SK-N-SH (cell line): ENCODE data around the gene SNCA. TPM values are rescaled to one million over a fixed set of nuclear protein-coding genes. Genes with fewer than 3 reads are reported as not detected.

Experiments
- CTCF ChIA-PET: fragments of 300-600, 350-600 bp; formaldehyde crosslinking; extraction: SDS; loops from one replicate; lab custom pipeline; 2021; lab: Yijun Ruan, JAX
- POLR2A ChIA-PET: fragments of 350-600 bp; sonication (Branson Sonifier 250); formaldehyde crosslinking; extraction: SDS; loops from one replicate; lab custom pipeline; 2020; ENCODE audit warnings: antibody characterized with exemption, inconsistent platforms; lab: Yijun Ruan, JAX
- DNase-seq: peaks from one replicate; pipeline ENCODE4 v3.0.0; 2012
- H2AFZ ChIP-seq: fragments of 200-600 bp; sonication (generic); 2 replicates; pipeline ENCODE4 v1.8.1; 2016; ENCODE audit warnings: antibody characterized with exemption, mild to moderate bottlenecking, low read depth
- H3F3A ChIP-seq: fragments of 200-600 bp; sonication (generic); replicated peaks from 2 replicates; pipeline ENCODE3; 2016; ENCODE audit warnings: antibody characterized with exemption, mild to moderate bottlenecking; ENCODE audit not compliant: insufficient read depth
- H3K27ac ChIP-seq, 2 experiments: fragments of 200-500 bp in 1 of 2; fragments of 200-600 bp in 1 of 2; sonication (Bioruptor generic) in 1 of 2; sonication (generic), shearing (Covaris generic) in 1 of 2; 2 replicates each; pipeline versions ENCODE4 v1.5.1 to v1.6.1; 2014 to 2016; ENCODE audit warnings: low read depth in 2 of 2, inconsistent platforms in 1 of 2, low read length in 1 of 2, mild to moderate bottlenecking in 1 of 2, mixed read lengths in 1 of 2
- H3K27me3 ChIP-seq: fragments of 200-600 bp; sonication (generic), shearing (Covaris generic); 2 replicates; pipeline ENCODE4 v1.6.1; 2016; ENCODE audit warnings: mixed run types; ENCODE audit not compliant: insufficient read depth
- H3K36me3 ChIP-seq, 2 experiments: fragments of 200-500 bp in 1 of 2; fragments of 200-600 bp in 1 of 2; sonication (Bioruptor generic) in 1 of 2; sonication (generic) in 1 of 2; replicated peaks in 1 of 2; 2 replicates each; pipeline versions ENCODE3 to v1.5.1; 2014 to 2016; ENCODE audit warnings: low read length in 1 of 2, mild to moderate bottlenecking in 1 of 2; ENCODE audit not compliant: insufficient read depth in 2 of 2, control insufficient read depth in 1 of 2
- H3K4me1 ChIP-seq, 2 experiments: fragments of 200-500 bp in 1 of 2; fragments of 200-600 bp in 1 of 2; sonication (Bioruptor generic) in 1 of 2; sonication (generic), shearing (Covaris generic) in 1 of 2; 2 replicates each; pipeline versions ENCODE4 v1.5.1 to v1.6.1; 2014 to 2016; ENCODE audit warnings: low read depth in 1 of 2, low read length in 1 of 2, mixed run types in 1 of 2; ENCODE audit not compliant: insufficient read depth in 2 of 2, control insufficient read depth in 1 of 2
- H3K4me2 ChIP-seq: fragments of 200-600 bp; sonication (generic), shearing (Covaris generic); 2 replicates; pipeline ENCODE4 v1.6.1; 2017; ENCODE audit warnings: mixed run types
- H3K4me3 ChIP-seq, 2 experiments: fragments of 200-500 bp in 1 of 2; fragments of 200-600 bp in 1 of 2; sonication (Bioruptor generic) in 1 of 2; sonication (generic), shearing (Covaris generic) in 1 of 2; 2 replicates each; pipeline versions ENCODE4 v1.5.1 to v1.8.1; 2014 to 2016; ENCODE audit warnings: low read depth in 2 of 2, inconsistent platforms in 1 of 2, low read length in 1 of 2, mild to moderate bottlenecking in 1 of 2, mixed read lengths in 1 of 2, moderate library complexity in 1 of 2
- H3K79me2 ChIP-seq: fragments of 200-600 bp; sonication (generic); 2 replicates; pipeline ENCODE4 v1.8.1; 2017; ENCODE audit warnings: mild to moderate bottlenecking; ENCODE audit not compliant: insufficient read depth
- H3K9ac ChIP-seq: fragments of 200-600 bp; sonication (generic); 2 replicates; pipeline ENCODE4 v1.6.1; 2017; ENCODE audit warnings: mixed run types
- H3K9me2 ChIP-seq: fragments of 200-600 bp; sonication (generic); 2 replicates; pipeline ENCODE4 v1.6.1; 2017; ENCODE audit warnings: mixed run types
- H3K9me3 ChIP-seq: fragments of 200-600 bp; sonication (generic); 2 replicates; pipeline ENCODE4 v1.6.1; 2017; ENCODE audit warnings: mixed run types, mild to moderate bottlenecking, moderate library complexity
- H4K20me1 ChIP-seq: fragments of 200-600 bp; sonication (generic); 2 replicates; pipeline ENCODE4 v1.6.1; 2017; ENCODE audit warnings: mild to moderate bottlenecking, mixed run types; ENCODE audit not compliant: insufficient read depth
- CHD2 ChIP-seq: fragments of 150-350 bp; IDR thresholded peaks from 2 replicates; pipeline ENCODE4 v1.6.1; 2018; ENCODE audit warnings: low read length; ENCODE audit not compliant: partially characterized antibody
- CTCF ChIP-seq: fragments of 200-600 bp; sonication (generic); IDR thresholded peaks from 2 replicates; pipeline ENCODE4 v1.6.1; 2017; ENCODE audit warnings: antibody characterized with exemption, mild to moderate bottlenecking, moderate library complexity
- ELF1 ChIP-seq: IDR thresholded peaks from 2 replicates; pipeline ENCODE4 v1.4.0; 2012
- EP300 ChIP-seq, 2 experiments: IDR thresholded peaks; 2 replicates each; pipeline versions ENCODE4 v1.4.0 to v1.6.1; 2012; ENCODE audit warnings: borderline replicate concordance in 1 of 2, low read depth in 1 of 2, low read length in 1 of 2
- EZH2phosphoT487 ChIP-seq: fragments of 200-600 bp; sonication (generic); IDR thresholded peaks from 2 replicates; pipeline ENCODE4 v1.6.1; 2017; ENCODE audit warnings: low read depth, mixed run types, mild to moderate bottlenecking, antibody characterized with exemption, moderate library complexity, borderline replicate concordance
- FOSL2 ChIP-seq: IDR thresholded peaks from 2 replicates; pipeline ENCODE4 v1.4.0; 2012; ENCODE audit warnings: low read depth, mild to moderate bottlenecking, moderate library complexity, borderline replicate concordance
- GATA2 ChIP-seq: sonication (generic); formaldehyde crosslinking; IDR thresholded peaks from 2 replicates; pipeline ENCODE4 v1.5.0; 2020; ENCODE audit warnings: mild to moderate bottlenecking, missing genetic modification reagents
- MAX ChIP-seq: IDR thresholded peaks from 2 replicates; pipeline ENCODE4 v1.4.0; 2012; ENCODE audit warnings: low read depth
- NFIC ChIP-seq: IDR thresholded peaks from 2 replicates; pipeline ENCODE4 v1.4.0; 2012; ENCODE audit warnings: borderline replicate concordance
- PBX3 ChIP-seq: IDR thresholded peaks from 2 replicates; pipeline ENCODE4; 2012
- POLR2AphosphoS5 ChIP-seq: IDR thresholded peaks from 2 replicates; pipeline ENCODE4 v1.6.1; 2012; ENCODE audit warnings: low read depth, low read length
- RAD21 ChIP-seq: IDR thresholded peaks from 2 replicates; pipeline ENCODE4 v1.6.1; 2012; ENCODE audit warnings: mild to moderate bottlenecking, low read length
- RCOR1 ChIP-seq: fragments of 150-350 bp; IDR thresholded peaks from 2 replicates; pipeline ENCODE4 v1.6.1; 2017; ENCODE audit warnings: antibody characterized with exemption, low read length
- REST ChIP-seq: IDR thresholded peaks from 2 replicates; pipeline ENCODE4 v1.6.1; 2012; ENCODE audit warnings: mild to moderate bottlenecking, low read depth, low read length, moderate library complexity
- RFX5 ChIP-seq: IDR thresholded peaks from 2 replicates; pipeline ENCODE4 v1.6.1; 2012; ENCODE audit warnings: mild to moderate bottlenecking, improper control_type of control experiment, low read length
- SMC3 ChIP-seq: IDR thresholded peaks from 2 replicates; pipeline ENCODE4 v1.6.1; 2012; ENCODE audit warnings: low read depth, low read length, improper control_type of control experiment
- TCF12 ChIP-seq: IDR thresholded peaks from 2 replicates; pipeline ENCODE4 v1.4.0; 2012
- TEAD4 ChIP-seq: IDR thresholded peaks from 2 replicates; pipeline ENCODE4 v1.4.0; 2012; ENCODE audit warnings: mild to moderate bottlenecking, borderline replicate concordance; ENCODE audit not compliant: insufficient read depth
- YY1 ChIP-seq: IDR thresholded peaks from 2 replicates; pipeline ENCODE4 v1.4.0; 2012; ENCODE audit warnings: low read depth, mild to moderate bottlenecking
- ZBTB33 ChIP-seq: IDR thresholded peaks from 2 replicates; pipeline ENCODE4 v1.4.0; 2012; ENCODE audit warnings: low read depth, borderline replicate concordance
- WGBS: methylation state at CpG from one replicate; pipeline ENCODE4 v1.1.6; 2017; ENCODE audit warnings: low lambda C conversion rate; 5-methylcytosine and 5-hydroxymethylcytosine counted together
- polyA plus RNA-seq, 3 experiments: library from polyadenylated mRNA; depleted of rRNA; stranded (reverse); fragments of >200 nt; gene quantifications; 2 replicates each; pipeline ENCODE4 v1.2.3, GENCODE V29; 2012

Gene SNCA
- polyA plus RNA-seq, 1 of the 3 experiments (the other 2 are of a cell fraction): 12.9 TPM

GRCh38 chr4:89704651-89705395 lies 132.1 kb downstream of the SNCA start (continued):
- no peak for TF ChIP-seq ZBTB33
- TF ChIP-seq ELF1: no peak

- H3K4me2 ChIP-seq: no peak overlapping the region
- H4K20me1 ChIP-seq: no peaks in the 10 kb centered on the region
- H3K9me3 ChIP-seq: no peaks in the 10 kb centered on the region
- CTCF ChIA-PET: no interaction called here
- H3K27ac ChIP-seq: no peak overlapping the region
- H3K79me2 ChIP-seq: no peaks in the 10 kb centered on the region
- no peaks in the 10 kb centered on the region for H3K27me3 ChIP-seq
- no peak overlapping the region for H2AFZ ChIP-seq
- POLR2A ChIA-PET: no interaction called here
- no peak overlapping the region for H3K4me3 ChIP-seq
- no peak for DNase-seq
- H3K9me2 ChIP-seq: no peaks in the 10 kb centered on the region
- no peak overlapping the region for H3K9ac ChIP-seq
- WGBS: 78% methylated on average over 6 of the region's 6 CpGs
- H3K4me1 ChIP-seq: peaks cover 2% of the 10 kb centered on the region in 2 experiments; a peak in 1 of 4 replicates
- no peaks in the 10 kb centered on the region for H3K36me3 ChIP-seq
- no peak for TF ChIP-seq CHD2
- TF ChIP-seq TCF12: no peak
- TF ChIP-seq RAD21: no peak
- TF ChIP-seq GATA2 (CRISPR knock-in tag): no peak
- TF ChIP-seq CTCF: no peak
- no peak for TF ChIP-seq POLR2AphosphoS5
- TF ChIP-seq RFX5: no peak
- TF ChIP-seq YY1: no peak
- TF ChIP-seq REST: no peak
- TF ChIP-seq FOSL2: no peak
- no peak for TF ChIP-seq PBX3
- TF ChIP-seq TEAD4: no peak
- no peak for TF ChIP-seq SMC3
- no peak for TF ChIP-seq RCOR1
- TF ChIP-seq EP300 (IDR thresholded peaks at IDR 0.05; ENCODE audit: borderline replicate concordance in 1 of 2, low read depth in 1 of 2, low read length in 1 of 2): no peak
- no peak for TF ChIP-seq NFIC
- TF ChIP-seq MAX: no peak
- TF ChIP-seq EZH2phosphoT487: no peak
- H3F3A ChIP-seq: no peaks in the 10 kb centered on the region
Measured at GRCh38 chr4:89703829-89704590, 133.0 kb downstream of the SNCA start.
